Gastrocnemius medialis (tissue), 4 donors: ENCODE data around the gene DMRT1.

Experiments used
- CTCF ChIP-seq, 5 experiments: fragments of 450-650 bp in 3 of 5; fragments of 200-600 bp in 2 of 5; sonication (generic) in 2 of 5; IDR thresholded peaks in 4 of 5; conservative IDR thresholded peaks in 1 of 5; 1 replicate in 4 of 5; 2 replicates in 1 of 5; pipeline ENCODE4 v1.5.1; 2016 to 2019; ENCODE audit warnings: antibody characterized with exemption in 5 of 5, mild to moderate bottlenecking in 3 of 5, moderate library complexity in 3 of 5
- POLR2A ChIP-seq, 2 donors: fragments of 450-650 bp; IDR thresholded peaks; one replicate each; pipeline ENCODE4 v1.6.1; 2017; ENCODE audit warnings: antibody characterized with exemption in 2 of 2, mild to moderate bottlenecking in 2 of 2, moderate library complexity in 2 of 2

DNA sequence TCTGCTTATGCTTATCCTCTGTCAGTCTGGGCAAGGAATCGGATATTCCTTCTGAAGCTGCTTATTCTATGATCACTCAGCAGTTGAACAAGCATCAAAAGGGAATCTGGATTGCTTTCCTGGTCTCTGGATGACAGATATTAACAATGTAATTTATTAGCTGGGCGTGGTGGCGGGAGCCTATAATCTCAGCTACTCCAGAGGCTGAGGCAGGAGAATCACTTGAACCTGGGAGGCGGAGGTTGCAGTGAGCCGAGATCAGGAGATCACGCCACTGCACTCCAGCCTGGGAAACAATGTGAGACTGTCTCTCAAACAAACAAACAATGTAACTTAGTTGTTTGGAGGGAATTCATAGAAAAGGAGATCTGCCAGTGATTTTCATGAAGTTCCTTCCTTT, 45.4 kb downstream of the DMRT1 start:
- TF ChIP-seq CTCF (IDR thresholded peaks at IDR 0.05 in 4 of 5, conservative IDR thresholded peaks at IDR 0.05 in 1 of 5) (no peak), POLR2A (IDR thresholded peaks at IDR 0.05) (no peak)
